KG1 (cell line): ENCODE data around the gene PBX4.

Experiments
- DNase-seq: peaks from one replicate; lab custom pipeline; 2025; lab: John Stamatoyannopoulos, UW

PBX4 gene

GRCh38 chr19:19588546-19588945, 29.9 kb downstream of the PBX4 start:
- DNase-seq: no peak

- no peak for DNase-seq
Observed at GRCh38 chr19:19587771-19588170, 30.7 kb downstream of the PBX4 start.

- no peak for DNase-seq
Observed at GRCh38 chr19:19584356-19584755, 34.1 kb downstream of the PBX4 start.

GRCh38 chr19:19582471-19582870, 36.0 kb downstream of the PBX4 start:
- DNase-seq: no peak

GRCh38 chr19:19581391-19581790, 37.1 kb downstream of the PBX4 start:
- no peak for DNase-seq

- no peak for DNase-seq
Observed at GRCh38 chr19:19580418-19580817, 38.1 kb downstream of the PBX4 start.

- DNase-seq: no peak
Observed at GRCh38 chr19:19579533-19580361, 38.7 kb downstream of the PBX4 start.

GRCh38 chr19:19578252-19578651, 40.2 kb downstream of the PBX4 start:
- DNase-seq: no peak

- no peak for DNase-seq
Observed at GRCh38 chr19:19575411-19575810, 43.1 kb downstream of the PBX4 start.

- DNase-seq: no peak
Observed at GRCh38 chr19:19571071-19571786, 47.3 kb downstream of the PBX4 start.

GRCh38 chr19:19570571-19570970, 47.9 kb downstream of the PBX4 start:
- DNase-seq: no peak

- no peak for DNase-seq
Observed at GRCh38 chr19:19568802-19569756, 49.4 kb downstream of the PBX4 start.

GRCh38 chr19:19567391-19567790, 51.1 kb downstream of the PBX4 start:
- no peak for DNase-seq

- DNase-seq: no peak
Observed at GRCh38 chr19:19566306-19566705, 52.2 kb downstream of the PBX4 start.

- DNase-seq: no peak
Observed at GRCh38 chr19:19563348-19563848, 55.1 kb downstream of the PBX4 start.

- no peak for DNase-seq
Observed at GRCh38 chr19:19562665-19563347, 55.7 kb downstream of the PBX4 start.

- DNase-seq: no peak
Observed at GRCh38 chr19:19561946-19562664, 56.4 kb downstream of the PBX4 start.

GRCh38 chr19:19559931-19560330, 58.6 kb downstream of the PBX4 start:
- DNase-seq: no peak

- DNase-seq: no peak
Observed at GRCh38 chr19:19558636-19559035, 59.9 kb downstream of the PBX4 start.

GRCh38 chr19:19558055-19558454, 60.4 kb downstream of the PBX4 start:
- no peak for DNase-seq
